CD4-positive, alpha-beta T cell treated with Interleukin-6 for 4 hours (primary cell): ENCODE results near the gene PRPSAP2.
"Not testable (repeated sequence)": the region's sequence is repeated elsewhere in the genome, so short reads cannot be mapped to it uniquely, and the experiment has no call there.

Source experiments
- DNase-seq: peaks from one replicate; pipeline ENCODE4 v3.0.0-alpha.2; 2020; ENCODE audit warnings: mixed read lengths

Gene PRPSAP2

DNA sequence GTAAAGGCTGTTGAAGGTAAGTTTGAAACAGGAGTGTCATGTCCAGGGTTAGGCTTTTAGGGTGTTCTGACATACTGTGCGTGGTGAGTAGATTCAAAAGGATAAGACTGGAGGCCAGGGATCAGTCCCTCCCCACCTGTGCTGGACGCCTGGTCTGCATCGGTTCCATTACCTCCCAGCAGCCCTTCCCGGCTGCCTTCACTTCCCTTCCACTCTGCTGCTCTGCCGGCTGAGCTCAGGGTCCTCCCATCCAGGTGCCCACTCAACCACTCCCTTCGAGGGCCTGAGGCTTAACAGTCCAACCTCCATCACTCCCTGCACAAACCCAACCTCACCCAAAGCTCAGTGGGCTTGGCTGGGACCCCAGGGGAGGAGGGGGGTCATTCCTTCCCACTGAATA is 89.9 kb downstream of the PRPSAP2 start:
- DNase-seq: no peak

DNA sequence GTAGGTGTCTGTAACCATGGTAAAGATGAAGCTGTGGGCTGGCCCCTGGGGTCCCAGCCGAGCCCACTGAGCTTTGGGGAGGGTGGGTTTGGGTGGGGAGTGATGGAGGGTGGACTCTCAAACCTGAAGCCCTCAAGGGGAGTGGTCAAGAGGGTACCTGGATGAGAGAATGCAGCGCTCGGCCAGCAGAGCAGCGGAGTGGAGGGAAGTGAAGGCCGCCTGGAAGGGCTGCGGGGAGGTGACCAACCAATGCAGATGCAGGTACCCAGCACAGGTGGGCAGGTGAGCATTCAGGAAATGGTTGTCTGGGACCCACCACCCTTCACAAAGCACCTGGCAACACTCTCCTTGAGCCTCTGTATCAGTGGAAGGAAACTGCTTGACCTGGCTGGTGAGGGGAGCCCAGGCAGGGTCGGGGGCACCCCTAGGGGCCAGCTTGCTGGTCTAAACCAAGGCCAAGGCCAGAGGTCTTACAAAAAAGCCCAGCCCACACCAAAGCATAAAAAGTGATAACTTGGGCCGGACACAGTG is 90.6 kb downstream of the PRPSAP2 start:
- no peak for DNase-seq

DNA sequence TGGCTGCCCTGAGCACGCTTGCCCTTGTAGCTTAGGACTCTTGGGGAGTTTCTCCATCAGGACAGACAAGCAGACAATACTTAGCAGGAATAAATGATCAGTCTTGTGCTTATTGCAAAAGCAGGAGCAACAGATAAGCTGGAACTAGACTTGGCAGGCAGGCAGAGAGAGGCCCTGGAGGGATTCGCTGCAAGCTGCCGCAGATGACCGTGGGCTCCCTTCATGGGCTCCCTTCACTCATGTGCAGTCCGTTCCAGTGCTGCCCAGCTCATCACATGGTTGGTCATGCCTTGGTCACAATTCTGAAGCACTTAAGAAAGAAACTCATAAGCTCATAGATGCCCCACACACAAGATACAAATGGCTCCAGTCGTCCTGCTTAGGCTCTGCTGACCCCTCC is 91.6 kb downstream of the PRPSAP2 start:
- DNase-seq: no peak

DNA sequence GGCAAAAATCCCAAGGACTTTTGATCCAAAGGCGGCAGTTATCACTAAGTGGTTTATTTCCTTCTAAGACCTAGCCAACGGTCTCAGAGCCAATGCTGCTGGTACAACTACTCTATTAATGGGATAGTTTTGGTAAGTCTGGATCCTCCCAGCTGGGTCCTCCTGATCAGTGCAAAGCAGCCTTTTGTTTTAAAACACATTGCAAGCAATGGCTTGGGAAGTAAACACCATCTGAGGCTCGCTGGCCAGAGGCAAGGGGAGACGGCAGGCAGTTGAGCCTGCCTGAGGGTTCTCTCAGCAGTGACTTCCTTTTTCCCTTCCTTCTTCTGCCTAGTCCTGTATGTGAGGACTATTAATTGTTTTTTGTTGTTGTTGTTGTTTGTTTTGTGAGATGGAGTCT is 92.4 kb downstream of the PRPSAP2 start:
- DNase-seq: no peak

DNA sequence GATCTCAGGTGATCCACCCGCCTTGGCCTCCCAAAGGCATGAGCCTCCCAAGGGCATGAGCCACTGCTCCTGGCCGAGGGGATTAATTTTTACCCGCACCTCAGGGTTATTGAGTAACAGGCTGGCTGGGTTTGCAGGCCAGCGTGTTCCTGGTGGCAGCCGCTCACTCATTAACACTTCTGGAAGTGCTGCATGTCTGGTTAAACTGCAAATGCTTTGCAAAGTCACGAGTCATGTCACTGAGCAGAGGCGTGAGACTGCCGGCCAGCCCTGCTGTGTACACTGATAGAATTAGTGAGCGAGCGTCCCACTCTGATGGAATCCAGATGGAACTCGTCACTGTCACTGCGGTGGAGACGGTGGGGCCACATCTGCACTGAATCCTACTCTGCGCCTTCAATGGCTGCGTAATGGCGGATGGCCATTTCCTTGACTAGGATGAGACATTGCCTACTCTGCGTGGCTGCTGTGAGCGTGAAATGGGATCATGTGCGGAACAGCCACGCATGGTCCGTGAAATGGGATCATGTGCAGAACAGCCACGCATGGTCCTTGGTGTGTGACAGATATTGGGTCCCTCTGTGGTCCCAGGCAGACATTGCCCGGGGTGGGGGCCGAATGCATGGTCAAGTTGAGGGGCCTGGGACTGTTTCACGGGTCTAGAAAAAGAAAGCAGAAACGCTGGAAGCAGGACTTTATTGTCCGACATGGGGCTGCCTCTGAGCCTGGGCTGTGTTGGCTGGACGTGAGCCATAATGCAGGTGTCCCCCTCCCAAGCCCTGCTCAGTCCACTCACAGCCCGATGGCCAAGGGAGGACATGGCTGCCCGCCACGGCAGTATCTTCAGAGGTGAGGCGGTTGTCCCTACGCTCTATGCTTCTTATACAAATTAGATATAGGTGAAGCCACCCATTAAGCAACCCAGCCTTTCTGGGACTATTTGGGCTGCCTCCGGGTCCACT is 93.3 kb downstream of the PRPSAP2 start:
- no peak for DNase-seq

DNA sequence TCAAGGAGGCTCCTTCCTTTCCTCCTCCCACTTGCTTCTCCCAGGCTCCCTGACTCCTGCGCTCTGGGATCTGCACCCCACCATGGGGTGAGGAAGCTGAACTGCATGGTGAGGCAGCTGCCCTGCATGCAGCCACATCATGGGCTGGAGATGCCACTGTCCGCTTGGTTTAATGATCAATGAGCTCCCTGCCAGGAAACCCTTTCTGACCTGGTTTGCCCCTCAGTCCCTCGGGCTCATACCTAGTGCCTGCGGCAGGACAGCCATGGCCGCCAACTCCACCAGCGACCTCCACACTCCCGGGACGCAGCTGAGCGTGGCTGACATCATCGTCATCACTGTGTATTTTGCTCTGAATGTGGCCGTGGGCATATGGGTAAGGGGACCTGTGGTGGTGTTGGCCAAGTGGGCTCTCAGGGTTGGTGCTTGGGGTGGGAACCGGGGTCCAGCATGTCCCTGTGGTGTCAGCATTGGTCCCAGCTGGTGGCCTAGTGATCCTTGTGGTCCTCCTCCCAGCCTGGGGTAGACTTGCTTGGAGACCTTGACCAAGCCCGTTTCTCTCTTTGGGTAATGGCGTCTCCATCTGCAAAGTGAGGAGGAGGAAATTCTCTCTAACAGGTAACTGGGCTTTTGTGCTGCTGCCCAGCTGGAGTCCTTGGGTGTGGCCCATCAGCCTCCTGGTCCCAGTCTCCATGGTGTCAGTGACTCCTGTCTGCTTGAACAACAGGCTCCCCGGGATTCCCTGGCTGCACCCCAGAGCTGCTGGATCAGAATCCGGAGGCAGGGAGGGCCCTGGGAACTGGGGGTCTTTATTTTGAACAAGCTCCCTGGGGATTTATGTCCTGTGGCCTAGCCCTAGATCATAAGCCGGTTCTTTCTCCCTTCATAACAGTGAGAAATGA is 94.3 kb downstream of the PRPSAP2 start, which contains the start of gene SLC5A10:
Gene SLC5A10, plus strand, starts transcription at position 225 of the 902 bp plus-strand sequence. Its CDS starts 41 bp downstream, at position 266.
- no peak for DNase-seq

DNA sequence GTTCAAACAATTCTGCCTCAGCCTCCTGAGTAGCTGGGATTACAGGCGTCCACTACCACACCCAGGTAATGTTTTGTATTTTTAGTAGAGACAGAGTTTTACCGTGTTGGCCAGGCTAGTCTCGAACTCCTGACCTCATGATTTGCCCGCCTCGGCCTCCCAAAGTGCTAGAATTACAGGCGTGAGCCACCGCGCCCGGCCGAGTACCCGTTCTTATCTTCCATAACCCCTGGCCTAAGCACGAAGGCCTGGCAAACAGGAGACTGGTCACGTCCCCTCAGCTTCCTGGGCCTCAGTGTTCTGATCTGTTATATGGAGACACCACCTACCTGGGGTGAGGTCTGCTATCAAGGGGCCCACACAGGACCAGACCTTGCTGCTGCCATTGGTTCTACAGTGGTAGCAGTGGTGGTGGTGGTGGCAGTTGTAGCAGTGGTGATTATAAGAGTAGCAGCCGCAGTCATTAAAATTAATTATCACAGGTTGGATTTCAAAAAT is 95.3 kb downstream of the PRPSAP2 start:
- DNase-seq: no peak

DNA sequence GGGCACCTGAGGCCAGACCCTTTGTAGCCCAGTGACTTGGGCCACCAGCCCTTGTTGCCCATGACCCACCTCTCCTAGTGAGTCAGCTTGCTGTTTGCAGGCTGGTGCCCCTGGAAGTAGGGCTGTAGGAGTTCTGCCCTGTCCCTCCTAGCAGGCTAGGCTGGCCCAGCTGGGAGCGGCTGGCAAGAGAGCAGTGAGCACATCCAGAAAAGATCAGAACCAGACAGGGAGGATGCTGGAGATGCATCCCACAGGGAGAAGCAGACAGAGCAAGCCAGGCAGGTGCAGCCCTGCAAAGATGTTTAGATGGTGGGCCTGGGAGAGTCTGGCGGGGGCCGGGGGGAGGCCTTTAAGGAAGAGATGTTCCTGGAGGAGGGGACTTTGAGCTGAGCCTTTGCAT is 96.4 kb downstream of the PRPSAP2 start:
- DNase-seq: no peak

DNA sequence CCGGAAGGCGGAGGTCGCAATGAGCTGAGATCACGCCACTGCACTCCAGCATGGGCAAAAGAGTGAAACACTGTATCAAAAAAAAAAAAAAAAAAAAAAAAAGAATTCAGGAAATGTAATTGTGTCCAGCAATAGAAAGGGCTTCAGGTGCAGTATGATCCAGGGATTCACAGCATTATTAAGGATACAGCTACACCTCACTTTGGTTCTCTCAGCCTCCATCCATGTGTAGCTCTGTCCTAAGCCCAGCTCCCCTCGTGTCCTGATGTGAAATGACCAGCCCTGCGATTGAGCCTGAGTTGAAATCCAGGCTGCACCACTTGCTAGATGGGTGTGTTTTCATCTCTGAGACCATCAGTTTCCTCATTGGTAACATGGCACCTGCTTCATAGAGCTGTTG is 97.1 kb downstream of the PRPSAP2 start:
- no peak for DNase-seq

DNA sequence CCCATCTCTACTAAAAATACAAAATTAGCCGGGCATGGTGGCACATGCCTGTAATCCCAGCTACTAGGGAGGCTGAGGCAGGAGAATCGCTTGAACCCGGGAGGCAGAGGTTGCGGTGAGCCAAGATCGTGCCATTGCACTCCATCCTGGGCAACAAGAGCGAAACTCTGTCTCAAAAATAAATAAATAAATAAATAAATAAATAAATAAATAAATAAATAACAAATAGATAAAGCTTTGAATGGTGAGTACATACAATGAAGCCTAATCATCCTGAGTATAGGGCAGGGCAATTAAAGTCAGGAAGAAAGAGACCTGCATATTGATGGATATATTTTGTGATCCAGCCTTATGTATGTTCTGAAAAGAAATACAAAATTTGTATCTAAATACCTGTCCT is 98.1 kb downstream of the PRPSAP2 start:
- not testable (repeated sequence) for DNase-seq

DNA sequence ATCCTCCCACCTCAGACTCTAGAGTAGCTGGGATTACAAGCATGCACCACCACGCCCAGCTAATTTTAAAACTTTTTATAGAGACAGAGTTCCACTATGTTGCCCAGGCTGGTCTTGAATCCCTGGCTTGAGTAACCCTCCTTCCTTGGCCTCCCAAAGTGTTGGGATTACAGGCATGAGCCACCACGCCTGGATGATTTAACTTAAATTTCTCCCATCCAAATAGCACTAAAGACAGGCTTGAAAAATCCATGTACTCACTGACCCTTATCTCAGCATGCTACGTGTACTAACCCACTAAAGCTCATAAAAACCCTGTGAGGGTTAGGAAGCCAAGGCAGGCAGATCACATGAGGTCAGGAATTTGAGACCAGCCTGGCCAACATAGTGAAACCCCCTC is 98.7 kb downstream of the PRPSAP2 start:
- DNase-seq: no peak

DNA sequence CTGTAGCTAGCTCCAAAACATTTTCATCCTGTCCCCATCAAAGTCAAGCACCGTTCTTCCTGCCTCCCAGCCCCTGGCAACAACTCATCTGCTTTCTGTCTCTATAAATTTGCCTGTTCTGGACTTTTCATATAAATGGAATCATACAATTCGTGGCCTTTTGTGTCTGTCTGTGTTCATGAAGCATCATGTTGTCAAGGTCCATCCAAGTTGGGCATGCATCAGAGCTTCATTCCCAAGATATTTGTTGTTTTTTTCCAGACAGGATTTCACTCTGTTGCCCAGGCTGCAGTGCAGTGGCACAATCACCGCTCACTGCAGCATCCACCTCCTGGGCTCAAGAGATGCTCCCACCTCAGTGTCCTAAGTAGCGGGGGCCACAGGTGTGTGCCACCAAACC is 99.9 kb downstream of the PRPSAP2 start:
- no peak for DNase-seq

DNA sequence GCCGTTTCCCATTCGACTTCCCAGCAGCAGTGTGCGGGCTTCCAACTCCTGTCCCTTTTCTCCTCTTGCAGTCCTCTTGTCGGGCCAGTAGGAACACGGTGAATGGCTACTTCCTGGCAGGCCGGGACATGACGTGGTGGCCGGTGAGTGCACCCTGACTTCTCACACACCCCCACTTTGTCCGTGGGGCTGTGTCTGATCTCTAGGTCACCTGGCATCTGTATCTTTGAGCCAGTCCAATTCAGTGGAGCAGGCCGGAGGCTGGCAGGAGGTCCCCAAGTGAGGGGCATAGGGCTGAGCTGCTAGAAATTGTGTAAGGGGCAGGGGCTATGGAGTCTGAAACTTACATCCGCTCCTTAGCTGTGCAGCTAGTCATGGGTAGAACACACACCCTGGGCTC is 100.7 kb downstream of the PRPSAP2 start:
- no peak for DNase-seq

DNA sequence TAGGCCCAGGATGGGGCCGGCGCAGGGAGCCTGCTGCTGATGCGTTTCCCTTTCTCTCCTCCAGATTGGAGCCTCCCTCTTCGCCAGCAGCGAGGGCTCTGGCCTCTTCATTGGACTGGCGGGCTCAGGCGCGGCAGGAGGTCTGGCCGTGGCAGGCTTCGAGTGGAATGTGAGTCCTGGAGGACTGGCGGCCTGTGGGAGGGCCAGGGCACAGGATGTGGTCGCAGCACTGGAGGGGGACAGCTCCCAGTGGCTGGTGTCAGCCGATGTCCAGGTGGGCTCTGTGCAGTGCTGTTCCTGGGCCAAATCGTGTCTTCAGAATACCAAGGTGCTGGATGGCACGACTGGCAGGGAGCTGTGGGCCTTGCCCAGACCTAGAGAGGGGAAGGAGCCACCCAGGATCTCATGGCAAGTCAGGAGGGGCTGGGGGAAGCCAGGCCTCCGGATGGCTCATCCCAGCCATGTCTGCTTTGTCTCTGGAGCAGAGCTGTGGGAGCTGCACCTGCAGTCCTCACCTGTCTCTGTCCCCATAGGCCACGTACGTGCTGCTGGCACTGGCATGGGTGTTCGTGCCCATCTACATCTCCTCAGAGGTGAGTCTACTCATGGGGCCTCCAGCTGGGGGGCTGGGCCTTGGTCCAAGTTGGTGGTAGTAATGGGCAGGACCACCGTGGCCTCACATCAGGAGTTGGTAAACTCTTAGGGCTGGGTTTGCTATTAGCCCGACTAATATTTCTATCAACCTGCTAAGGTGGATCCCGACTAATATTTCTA is 101.3 kb downstream of the PRPSAP2 start:
- no peak for DNase-seq

DNA sequence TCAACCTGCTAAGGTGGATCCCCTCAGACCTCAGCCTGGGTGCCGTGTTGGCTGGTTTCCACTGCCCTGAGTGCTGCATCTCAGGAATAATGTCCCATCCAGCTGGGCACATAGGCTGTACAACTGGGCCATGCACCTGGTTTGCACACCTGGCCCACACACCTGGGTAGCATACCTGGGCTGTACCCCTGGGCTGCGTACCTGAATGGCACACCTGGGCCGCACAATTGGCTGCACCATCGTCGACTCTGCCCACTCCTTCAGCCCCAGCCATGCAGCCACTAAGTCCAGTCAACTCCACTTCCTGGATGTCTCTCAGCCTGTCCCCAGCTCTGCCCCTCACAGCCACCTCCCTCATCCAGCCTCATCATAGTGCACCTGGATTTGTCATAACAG is 101.9 kb downstream of the PRPSAP2 start:
- DNase-seq: no peak

DNA sequence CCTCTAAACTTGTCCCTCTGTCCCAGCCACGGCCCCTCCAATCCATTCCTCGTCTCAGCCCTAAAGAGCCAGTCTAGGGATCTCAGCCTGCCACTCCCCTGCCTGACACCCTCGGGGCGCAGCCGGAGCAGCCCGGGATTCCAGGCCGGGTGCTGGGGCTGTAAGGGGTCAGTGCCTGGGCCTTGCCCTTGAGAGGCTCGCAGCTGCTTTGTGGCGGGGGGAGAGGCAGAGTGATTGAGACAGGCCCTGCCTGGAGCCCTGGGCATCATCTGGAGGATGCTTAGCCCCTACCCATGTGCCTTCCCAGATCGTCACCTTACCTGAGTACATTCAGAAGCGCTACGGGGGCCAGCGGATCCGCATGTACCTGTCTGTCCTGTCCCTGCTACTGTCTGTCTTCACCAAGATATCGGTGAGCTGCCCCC is 102.3 kb downstream of the PRPSAP2 start:
- DNase-seq: no peak

DNA sequence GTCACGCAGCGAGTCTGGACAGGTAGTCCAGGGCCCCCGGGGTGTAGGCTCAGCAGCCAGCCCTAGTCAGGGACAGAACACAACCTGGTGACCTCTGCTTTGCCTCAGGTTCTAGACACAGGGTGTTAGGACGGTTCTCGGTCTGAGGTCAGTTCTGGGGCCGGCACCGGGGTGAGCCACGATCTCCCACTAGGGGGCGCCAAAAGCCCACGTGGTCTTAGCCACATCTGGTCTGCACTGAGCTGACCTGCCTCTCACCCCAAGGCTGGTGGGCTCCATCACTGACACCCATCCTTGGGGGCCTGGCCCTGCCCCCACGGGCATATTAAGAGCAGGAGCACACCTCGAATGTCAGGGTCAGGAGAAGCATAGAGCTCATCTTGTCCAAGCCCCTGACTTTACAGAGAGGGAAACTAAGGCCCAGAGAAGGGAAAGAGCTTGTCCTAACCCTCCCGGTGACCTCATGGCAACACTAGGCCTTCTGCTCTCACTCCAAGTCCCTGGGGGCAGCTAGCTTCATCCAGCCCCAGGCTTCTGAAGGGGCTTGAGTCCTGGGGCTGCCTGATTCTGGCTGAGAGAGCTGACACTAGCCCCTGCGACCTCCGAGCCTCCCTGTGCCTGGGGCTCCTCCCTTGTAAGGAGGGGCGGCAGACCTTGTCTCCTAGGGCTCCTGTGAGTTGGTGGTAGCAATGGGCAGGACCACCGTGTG is 103.0 kb downstream of the PRPSAP2 start:
- peak; percentile 85 for DNase-seq

DNA sequence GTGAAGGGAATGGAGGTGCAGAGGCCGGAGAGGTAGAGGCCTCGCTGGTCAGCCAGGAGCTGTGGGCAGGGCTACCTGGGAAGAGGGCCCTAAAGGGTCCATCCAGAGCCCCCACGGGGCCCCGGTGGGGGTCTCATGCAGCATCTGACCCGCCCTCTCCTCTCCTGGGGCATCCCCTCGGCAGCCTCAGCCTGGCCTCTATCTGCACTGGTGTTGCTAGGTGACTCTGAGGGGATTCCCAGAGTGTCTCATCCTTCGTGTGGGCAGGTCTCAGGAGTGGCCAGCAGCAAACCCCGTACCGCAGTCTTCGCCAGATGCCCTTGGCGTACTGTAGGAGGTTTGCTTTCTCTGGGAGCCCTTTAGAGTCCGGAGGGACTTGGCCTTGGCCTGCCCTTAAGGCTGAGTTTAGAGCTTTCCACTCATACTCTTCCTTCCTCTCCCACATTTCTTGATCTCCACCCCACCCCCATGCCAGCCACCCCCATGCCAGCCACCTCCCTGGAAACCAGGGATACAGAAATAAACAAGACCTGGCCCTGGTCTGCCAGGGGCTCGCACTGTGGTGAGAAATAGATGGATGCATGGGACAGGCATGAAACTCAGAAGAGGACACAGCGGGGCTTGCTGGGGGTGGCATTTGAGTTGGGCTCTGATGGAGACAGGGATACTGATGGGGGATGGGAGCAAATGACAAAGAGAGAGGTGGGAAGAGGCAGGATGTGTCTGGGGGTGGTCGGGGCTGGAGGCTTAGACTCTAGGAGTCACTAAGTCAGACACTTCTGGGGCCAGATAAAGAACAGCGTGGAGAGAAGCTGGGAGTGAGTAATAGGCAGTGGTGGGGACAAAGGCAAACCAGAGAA is 103.9 kb downstream of the PRPSAP2 start:
- DNase-seq: no peak

DNA sequence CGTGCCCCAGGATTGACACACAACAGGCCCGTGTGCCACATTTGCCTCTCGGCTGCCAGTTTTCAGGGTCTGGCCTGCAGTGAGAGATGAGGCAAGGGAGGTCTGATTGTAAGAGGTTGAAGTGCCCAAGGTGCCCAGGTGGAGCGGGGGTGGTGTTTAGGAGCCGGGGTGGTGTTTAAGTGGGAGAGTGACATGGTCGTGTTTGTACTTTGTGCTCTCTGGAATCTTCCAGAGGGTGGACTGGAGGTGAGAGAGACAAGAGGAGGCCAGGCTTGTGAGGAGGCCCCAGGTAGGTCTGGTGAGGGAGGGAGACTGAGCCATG is 104.5 kb downstream of the PRPSAP2 start:
- no peak for DNase-seq

DNA sequence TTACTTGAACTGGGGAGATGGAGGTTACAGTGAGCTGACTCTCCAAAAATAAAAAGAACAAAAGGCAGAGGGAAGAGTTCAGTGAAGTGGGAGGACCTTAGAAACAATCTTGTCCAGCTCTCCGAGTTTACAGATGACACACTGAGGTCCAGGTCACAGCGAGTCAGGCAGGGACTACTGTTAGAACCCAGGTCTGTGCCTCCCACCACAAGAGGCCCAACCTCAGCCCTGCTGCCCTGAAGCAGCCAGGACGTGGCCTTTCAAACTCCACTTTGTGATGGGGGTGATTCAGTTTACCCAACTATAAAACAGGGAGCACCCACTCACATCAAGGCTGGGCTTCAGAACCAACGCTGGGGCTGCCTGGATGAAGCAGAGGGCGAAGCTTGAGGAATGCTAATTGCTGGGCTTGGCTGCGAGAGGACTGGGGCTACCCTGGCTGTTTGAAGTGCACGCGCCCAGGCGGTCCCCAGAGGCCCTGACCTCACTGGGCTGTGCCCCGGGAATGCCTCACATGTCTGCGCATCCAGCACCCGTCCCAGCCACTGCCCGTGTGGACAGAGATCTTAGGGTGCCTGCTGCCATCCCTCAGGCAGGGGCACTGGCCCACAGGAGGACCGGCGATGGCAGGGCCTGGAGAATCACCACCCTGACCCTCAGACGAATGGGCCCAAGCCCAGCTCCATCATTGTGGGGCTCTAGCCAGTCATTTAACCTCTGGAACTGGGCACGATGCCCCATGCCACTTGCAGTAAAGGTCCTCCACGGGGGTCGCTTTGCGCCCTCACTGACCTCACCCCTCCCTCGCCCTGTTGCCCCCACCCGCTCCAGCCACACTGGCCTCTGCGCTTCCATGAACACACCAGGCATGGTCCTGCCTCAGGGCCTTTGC is 105.4 kb downstream of the PRPSAP2 start:
- no peak for DNase-seq
